Activated naive CD8-positive, alpha-beta T cell treated with anti-CD3 and anti-CD28 coated beads, Interleukin-2, amount 50 U/mL, for 16 hours (primary cell): Measurements from ENCODE around the gene LCA5.
"Not testable (repeated sequence)": the region's sequence is repeated elsewhere in the genome, so short reads cannot be mapped to it uniquely, and the experiment has no call there.

Source experiments
- DNase-seq: peaks from one replicate; pipeline ENCODE4 v3.0.0-alpha.2; 2020; ENCODE audit warnings: low read depth, low spot score

LCA5 gene

GRCh38 chr6:79536954-79537747 is at the start of gene LCA5:
Gene LCA5, minus strand, starts transcription at chr6:79537430. Its CDS starts 18,536 bp downstream, at chr6:79518894.
- peak; percentile 62 for DNase-seq

- DNase-seq: no peak
Measured at GRCh38 chr6:79586548-79586947, 49.3 kb upstream of the LCA5 start.

GRCh38 chr6:79584332-79584731 is 47.1 kb upstream of the LCA5 start:
- no peak for DNase-seq

GRCh38 chr6:79577926-79578325 is 40.7 kb upstream of the LCA5 start:
- not testable (repeated sequence) for DNase-seq

GRCh38 chr6:79574630-79575225 is 37.5 kb upstream of the LCA5 start:
- DNase-seq: no peak

GRCh38 chr6:79574174-79574573 is 36.9 kb upstream of the LCA5 start:
- DNase-seq: no peak

GRCh38 chr6:79571030-79571367 is 33.8 kb upstream of the LCA5 start:
- no peak for DNase-seq

- DNase-seq: no peak
Measured at GRCh38 chr6:79570129-79571029, 33.1 kb upstream of the LCA5 start.

GRCh38 chr6:79568996-79569395 is 31.8 kb upstream of the LCA5 start:
- DNase-seq: no peak

- no peak for DNase-seq
Measured at GRCh38 chr6:79564636-79565035, 27.4 kb upstream of the LCA5 start.

- DNase-seq: no peak
Measured at GRCh38 chr6:79559706-79560105, 22.5 kb upstream of the LCA5 start.

- no peak for DNase-seq
Measured at GRCh38 chr6:79557673-79558467, 20.6 kb upstream of the LCA5 start.

GRCh38 chr6:79554305-79554704 is 17.1 kb upstream of the LCA5 start:
- DNase-seq: no peak

- DNase-seq: no peak
Measured at GRCh38 chr6:79551401-79551800, 14.2 kb upstream of the LCA5 start.

- no peak for DNase-seq
Measured at GRCh38 chr6:79548304-79548703, 11.1 kb upstream of the LCA5 start.

GRCh38 chr6:79546186-79546585 is 9.0 kb upstream of the LCA5 start:
- DNase-seq: no peak

- DNase-seq: no peak
Measured at GRCh38 chr6:79544939-79545450, 7.8 kb upstream of the LCA5 start.

- no peak for DNase-seq
Measured at GRCh38 chr6:79544299-79544927, 7.2 kb upstream of the LCA5 start.

- DNase-seq: no peak
Measured at GRCh38 chr6:79543886-79544285, 6.7 kb upstream of the LCA5 start.

GRCh38 chr6:79543411-79543810 is 6.2 kb upstream of the LCA5 start:
- no peak for DNase-seq
